Parathyroid adenoma (tissue), 2 donors: ENCODE data around the gene CLIC1.

ENCODE experiments used
- H2AFZ ChIP-seq: fragments of 300-600 bp; sonication (generic); one replicate; pipeline ENCODE4 v1.7.0; 2017; ENCODE audit warnings: antibody characterized with exemption, mild to moderate bottlenecking
- H3K27ac ChIP-seq: fragments of 300-600 bp; sonication (generic); one replicate; pipeline ENCODE4 v1.7.0; 2017
- H3K27me3 ChIP-seq: fragments of 300-600 bp; sonication (generic); one replicate; pipeline ENCODE4 v1.7.0; 2017; ENCODE audit warnings: low read length; ENCODE audit not compliant: control insufficient read depth, insufficient read depth
- H3K36me3 ChIP-seq: fragments of 300-600 bp; sonication (generic); one replicate; pipeline ENCODE4 v1.7.0; 2017; ENCODE audit warnings: low read length; ENCODE audit not compliant: control insufficient read depth, insufficient read depth
- H3K4me1 ChIP-seq: fragments of 300-600 bp; sonication (generic); one replicate; pipeline ENCODE4 v1.7.0; 2017; ENCODE audit warnings: control low read depth
- H3K4me2 ChIP-seq: fragments of 300-600 bp; sonication (generic); one replicate; pipeline ENCODE4 v1.7.0; 2017; ENCODE audit warnings: low read length
- H3K4me3 ChIP-seq: fragments of 300-600 bp; sonication (generic); one replicate; pipeline ENCODE4 v1.7.0; 2017; ENCODE audit warnings: low read depth, low read length
- H3K79me2 ChIP-seq: fragments of 300-600 bp; sonication (generic); one replicate; pipeline ENCODE4 v1.7.0; 2017; ENCODE audit warnings: control low read depth
- H3K9ac ChIP-seq: fragments of 300-600 bp; sonication (generic); one replicate; pipeline ENCODE4 v1.7.0; 2017; ENCODE audit warnings: mild to moderate bottlenecking
- H3K9me3 ChIP-seq: fragments of 300-600 bp; sonication (generic); one replicate; pipeline ENCODE4 v1.7.0; 2017; ENCODE audit warnings: low read length; ENCODE audit not compliant: control insufficient read depth
- TF ChIP-seq, protein P1 (sequence below): fragments of 300-600 bp; sonication (generic); IDR thresholded peaks from one replicate; pipeline ENCODE4 v1.7.0; 2017; ENCODE audit warnings: antibody characterized with exemption, mild to moderate bottlenecking
- donor health status: primary hyperparathyroidism.

Gene CLIC1

DNA sequence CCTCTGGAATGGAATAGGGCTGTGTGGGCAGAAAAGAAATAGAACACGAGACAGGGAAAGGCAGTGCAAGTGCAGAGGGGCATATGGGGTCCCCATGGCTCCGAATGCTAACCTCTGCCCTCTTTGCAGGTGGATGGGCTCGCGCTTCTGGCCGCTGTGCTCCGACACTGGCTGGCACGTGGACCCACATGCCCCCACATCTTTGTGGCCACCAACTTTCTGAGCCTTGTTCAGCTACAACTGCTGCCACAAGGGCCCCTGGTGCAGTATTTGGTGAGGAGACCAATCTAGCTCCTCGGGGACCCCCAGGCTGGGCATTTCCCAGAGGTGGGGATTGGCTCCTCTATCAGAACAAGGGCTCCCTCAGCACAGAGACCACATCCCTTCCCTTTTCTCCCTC is 25.0 kb upstream of the CLIC1 start:
- Histone ChIP-seq H3K27ac (no peak overlapping the region), H3K9ac (no peak overlapping the region), H3K79me2 (no peaks in the 10 kb centered on the region), H3K4me2 (no peak overlapping the region), H2AFZ (no peak overlapping the region), H3K36me3 (no peaks in the 10 kb centered on the region), H3K9me3 (no peaks in the 10 kb centered on the region), H3K4me3 (no peak overlapping the region), H3K4me1 (no peaks in the 10 kb centered on the region), H3K27me3 (no peaks in the 10 kb centered on the region)
- TF ChIP-seq, protein P1, sequence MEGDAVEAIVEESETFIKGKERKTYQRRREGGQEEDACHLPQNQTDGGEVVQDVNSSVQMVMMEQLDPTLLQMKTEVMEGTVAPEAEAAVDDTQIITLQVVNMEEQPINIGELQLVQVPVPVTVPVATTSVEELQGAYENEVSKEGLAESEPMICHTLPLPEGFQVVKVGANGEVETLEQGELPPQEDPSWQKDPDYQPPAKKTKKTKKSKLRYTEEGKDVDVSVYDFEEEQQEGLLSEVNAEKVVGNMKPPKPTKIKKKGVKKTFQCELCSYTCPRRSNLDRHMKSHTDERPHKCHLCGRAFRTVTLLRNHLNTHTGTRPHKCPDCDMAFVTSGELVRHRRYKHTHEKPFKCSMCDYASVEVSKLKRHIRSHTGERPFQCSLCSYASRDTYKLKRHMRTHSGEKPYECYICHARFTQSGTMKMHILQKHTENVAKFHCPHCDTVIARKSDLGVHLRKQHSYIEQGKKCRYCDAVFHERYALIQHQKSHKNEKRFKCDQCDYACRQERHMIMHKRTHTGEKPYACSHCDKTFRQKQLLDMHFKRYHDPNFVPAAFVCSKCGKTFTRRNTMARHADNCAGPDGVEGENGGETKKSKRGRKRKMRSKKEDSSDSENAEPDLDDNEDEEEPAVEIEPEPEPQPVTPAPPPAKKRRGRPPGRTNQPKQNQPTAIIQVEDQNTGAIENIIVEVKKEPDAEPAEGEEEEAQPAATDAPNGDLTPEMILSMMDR = no peak

DNA sequence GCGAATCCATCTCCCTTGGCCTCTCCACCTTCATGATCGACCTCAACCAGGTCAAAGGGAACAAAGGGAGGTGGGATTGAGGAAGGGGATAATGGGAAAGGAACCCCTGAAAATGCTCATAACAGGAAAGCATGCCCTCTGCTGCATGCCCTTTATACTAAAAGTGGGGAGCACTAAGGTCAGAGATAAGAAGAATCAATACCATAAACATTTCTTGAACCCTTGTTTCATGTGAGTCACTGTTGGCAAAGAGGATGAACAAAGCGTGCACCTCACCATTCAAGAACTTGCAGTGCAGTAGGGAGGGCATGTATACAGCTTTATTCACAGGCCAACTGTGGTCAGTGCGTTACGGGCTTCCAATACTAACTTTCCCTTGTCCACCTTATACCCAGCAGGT is 24.5 kb upstream of the CLIC1 start:
- no peak overlapping the region for H3K4me2 ChIP-seq
- H3K79me2 ChIP-seq = no peaks in the 10 kb centered on the region
- H2AFZ ChIP-seq = no peak overlapping the region
- TF ChIP-seq, protein P1 = no peak
- H3K36me3 ChIP-seq = no peaks in the 10 kb centered on the region
- no peaks in the 10 kb centered on the region for H3K4me1 ChIP-seq
- no peak overlapping the region for H3K4me3 ChIP-seq
- no peak overlapping the region for H3K27ac ChIP-seq
- no peaks in the 10 kb centered on the region for H3K9me3 ChIP-seq
- no peak overlapping the region for H3K9ac ChIP-seq
- no peaks in the 10 kb centered on the region for H3K27me3 ChIP-seq

DNA sequence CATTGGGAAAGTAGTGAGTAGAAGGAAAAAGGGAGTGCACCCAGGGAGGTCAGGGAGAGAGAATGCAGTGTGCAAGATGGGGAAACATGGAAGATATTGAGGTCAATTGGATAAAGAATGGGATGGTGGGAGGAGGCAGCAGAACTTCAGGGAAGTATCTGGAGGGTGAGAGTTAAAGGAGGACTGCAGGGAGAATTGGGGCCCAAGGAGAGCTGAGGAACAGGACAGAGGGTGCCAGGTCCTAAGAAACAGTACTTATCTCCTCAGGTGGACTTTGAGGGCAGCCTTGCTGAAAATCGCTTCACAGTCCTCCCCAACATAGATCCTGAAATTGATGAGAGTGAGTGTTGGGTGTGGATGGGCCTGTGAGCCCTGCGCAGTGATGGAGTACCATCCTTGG is 22.0 kb upstream of the CLIC1 start:
- H3K4me1 ChIP-seq = no peaks in the 10 kb centered on the region
- no peak overlapping the region for H3K9ac ChIP-seq
- TF ChIP-seq, protein P1 = no peak
- H3K36me3 ChIP-seq = no peaks in the 10 kb centered on the region
- no peak overlapping the region for H3K27ac ChIP-seq
- H2AFZ ChIP-seq = no peak overlapping the region
- no peaks in the 10 kb centered on the region for H3K9me3 ChIP-seq
- no peaks in the 10 kb centered on the region for H3K27me3 ChIP-seq
- no peak overlapping the region for H3K4me3 ChIP-seq
- H3K79me2 ChIP-seq = no peaks in the 10 kb centered on the region
- no peak overlapping the region for H3K4me2 ChIP-seq

GRCh38 chr6:31752739-31753319 is 16.5 kb upstream of the CLIC1 start:
- H3K9ac ChIP-seq = no peak overlapping the region
- H3K4me3 ChIP-seq = no peak overlapping the region
- no peak overlapping the region for H2AFZ ChIP-seq
- H3K79me2 ChIP-seq = no peaks in the 10 kb centered on the region
- no peaks in the 10 kb centered on the region for H3K36me3 ChIP-seq
- H3K4me1 ChIP-seq = no peaks in the 10 kb centered on the region
- no peaks in the 10 kb centered on the region for H3K9me3 ChIP-seq
- TF ChIP-seq, protein P1 = no peak
- no peak overlapping the region for H3K4me2 ChIP-seq
- no peaks in the 10 kb centered on the region for H3K27me3 ChIP-seq
- no peak overlapping the region for H3K27ac ChIP-seq

- no peaks in the 10 kb centered on the region for H3K27me3 ChIP-seq
- no peaks in the 10 kb centered on the region for H3K36me3 ChIP-seq
- H3K9me3 ChIP-seq = no peaks in the 10 kb centered on the region
- no peak overlapping the region for H3K4me2 ChIP-seq
- no peak overlapping the region for H2AFZ ChIP-seq
- no peaks in the 10 kb centered on the region for H3K4me1 ChIP-seq
- H3K27ac ChIP-seq = no peak overlapping the region
- H3K4me3 ChIP-seq = no peak overlapping the region
- no peak overlapping the region for H3K9ac ChIP-seq
- no peaks in the 10 kb centered on the region for H3K79me2 ChIP-seq
- TF ChIP-seq, protein P1 = no peak
Observed at GRCh38 chr6:31750411-31751022, 14.2 kb upstream of the CLIC1 start.
